Neural cell (in vitro differentiated cells): ENCODE measurements around the gene MYL7. TPM values are rescaled to one million over a fixed set of nuclear protein-coding genes. Genes with fewer than 3 reads are reported as not detected.

Experiments
- H2AFZ ChIP-seq: fragments of 200-600, 300-800 bp; sonication (generic), shearing (Covaris generic); 2 replicates; pipeline ENCODE4 v1.6.0; 2014; ENCODE audit warnings: low read depth, mild to moderate bottlenecking, antibody characterized with exemption, low read length, moderate library complexity
- H3F3A ChIP-seq: fragments of 200-600 bp; shearing (Covaris generic); 2 replicates; pipeline ENCODE4 v1.6.1; 2016; ENCODE audit warnings: mild to moderate bottlenecking, moderate library complexity, mixed read lengths, antibody characterized with exemption, low read length; ENCODE audit not compliant: insufficient read depth, poor library complexity, severe bottlenecking
- H3K27ac ChIP-seq: fragments of 200-600, 300-800 bp; sonication (generic), shearing (Covaris generic); 2 replicates; pipeline ENCODE4 v1.5.1; 2014; ENCODE audit warnings: mild to moderate bottlenecking, low read length, moderate library complexity
- H3K27me3 ChIP-seq: fragments of 300-800, 200-600 bp; sonication (generic), shearing (Covaris generic); 2 replicates; pipeline ENCODE4 v1.6.0; 2014; ENCODE audit warnings: mild to moderate bottlenecking, low read depth, low read length, moderate library complexity; ENCODE audit not compliant: insufficient read depth
- H3K36me3 ChIP-seq: fragments of 300-800, 200-600 bp; sonication (generic), shearing (Covaris generic); 2 replicates; pipeline ENCODE4 v1.5.1; 2014; ENCODE audit warnings: mild to moderate bottlenecking, antibody characterized with exemption, low read length, moderate library complexity; ENCODE audit not compliant: insufficient read depth
- H3K4me2 ChIP-seq: fragments of 300-800, 200-600 bp; sonication (generic), shearing (Covaris generic); 2 replicates; pipeline ENCODE4 v1.6.0; 2014; ENCODE audit warnings: mild to moderate bottlenecking, low read length
- H3K4me3 ChIP-seq: fragments of 300-800, 200-600 bp; sonication (generic), shearing (Covaris generic); 2 replicates; pipeline ENCODE4 v1.5.1; 2014; ENCODE audit warnings: mild to moderate bottlenecking, low read length, moderate library complexity
- H3K79me2 ChIP-seq: fragments of 200-600 bp; shearing (Covaris generic); replicated peaks from 2 replicates; pipeline ENCODE4 v1.6.0; 2014; ENCODE audit warnings: mild to moderate bottlenecking, low read length, moderate library complexity; ENCODE audit not compliant: insufficient read depth
- H3K9ac ChIP-seq: fragments of 300-800, 200-600 bp; sonication (generic), shearing (Covaris generic); 2 replicates; pipeline ENCODE4 v1.6.1; 2016; ENCODE audit warnings: mild to moderate bottlenecking, low read length, mixed read lengths
- H3K9me2 ChIP-seq: fragments of 200-600 bp; shearing (Covaris generic); 2 replicates; pipeline ENCODE4 v1.6.1; 2016; ENCODE audit warnings: mild to moderate bottlenecking, low read length, mixed read lengths; ENCODE audit not compliant: insufficient read depth
- H3K9me3 ChIP-seq: fragments of 200-600, 300-800 bp; sonication (generic), shearing (Covaris generic); 2 replicates; pipeline ENCODE4 v1.6.1; 2016; ENCODE audit warnings: mild to moderate bottlenecking, mixed run types, low read length, moderate library complexity, mixed read lengths
- H4K20me1 ChIP-seq: fragments of 200-600 bp; shearing (Covaris generic); 2 replicates; pipeline ENCODE4 v1.6.1; 2016; ENCODE audit warnings: mild to moderate bottlenecking, mixed run types; ENCODE audit not compliant: insufficient read depth
- CTCF ChIP-seq: fragments of 450-650 bp; IDR thresholded peaks from 2 replicates; pipeline ENCODE4 v1.5.1; 2014; ENCODE audit warnings: antibody characterized with exemption, mild to moderate bottlenecking, moderate library complexity; ENCODE audit not compliant: poor library complexity, severe bottlenecking
- EP300 ChIP-seq: fragments of 450-650 bp; conservative IDR thresholded peaks from 2 replicates; pipeline ENCODE4 v1.6.1; 2014; ENCODE audit warnings: antibody characterized with exemption, mild to moderate bottlenecking, moderate library complexity; ENCODE audit not compliant: poor library complexity, severe bottlenecking
- EZH2 ChIP-seq: fragments of 200-600, 300-800 bp; shearing (Covaris generic), sonication (generic); IDR thresholded peaks from 2 replicates; pipeline ENCODE4 v1.6.1; 2014; ENCODE audit warnings: antibody characterized with exemption, low read length, borderline replicate concordance, mild to moderate bottlenecking; ENCODE audit not compliant: insufficient read depth, poor library complexity, severe bottlenecking
- MXI1 ChIP-seq: fragments of 450-650 bp; conservative IDR thresholded peaks from 2 replicates; pipeline ENCODE4 v1.6.1; 2014; ENCODE audit warnings: antibody characterized with exemption, mild to moderate bottlenecking; ENCODE audit not compliant: poor library complexity, severe bottlenecking
- POLR2AphosphoS5 ChIP-seq: IDR thresholded peaks from 2 replicates; pipeline ENCODE4 v1.6.1; 2012
- RAD21 ChIP-seq: fragments of 450-650 bp; conservative IDR thresholded peaks from 2 replicates; pipeline ENCODE4 v1.6.1; 2014; ENCODE audit warnings: antibody characterized with exemption, mild to moderate bottlenecking, moderate library complexity
- REST ChIP-seq: IDR thresholded peaks from 2 replicates; pipeline ENCODE4 v1.6.1; 2012; ENCODE audit warnings: borderline replicate concordance
- SMC3 ChIP-seq: fragments of 450-650 bp; conservative IDR thresholded peaks from 2 replicates; pipeline ENCODE4 v1.6.1; 2014; ENCODE audit warnings: antibody characterized with exemption, mild to moderate bottlenecking, moderate library complexity; ENCODE audit not compliant: poor library complexity
- TAF1 ChIP-seq: IDR thresholded peaks from 2 replicates; pipeline ENCODE4 v1.6.1; 2012; ENCODE audit warnings: low read depth
- polyA plus RNA-seq: library from polyadenylated mRNA; depleted of rRNA; stranded (reverse); fragments of >200 nt; gene quantifications from 2 replicates; pipeline ENCODE4 v1.2.3, GENCODE V29; 2014

MYL7 gene
- polyA plus RNA-seq, 1 donor from 2014 or later, result 0.76 TPM

GRCh38 chr7:44095781-44096180 is 45.4 kb downstream of the MYL7 start:
- TF ChIP-seq REST (no peak), SMC3 (no peak), TAF1 (no peak), RAD21 (no peak), CTCF (no peak), EZH2 (no peak), EP300 (no peak), POLR2AphosphoS5 (no peak), MXI1 (no peak)
- no peaks in the 10 kb centered on the region for H3K9me3 ChIP-seq
- no peaks in the 10 kb centered on the region for H3K36me3 ChIP-seq
- no peak overlapping the region for H3K9ac ChIP-seq
- no peak overlapping the region for H3K4me2 ChIP-seq
- H3K27ac ChIP-seq, result no peak overlapping the region
- no peaks in the 10 kb centered on the region for H3K79me2 ChIP-seq
- H3K27me3 ChIP-seq, result no peaks in the 10 kb centered on the region
- no peak overlapping the region for H2AFZ ChIP-seq
- H3F3A ChIP-seq, result no peaks in the 10 kb centered on the region
- H3K4me3 ChIP-seq, result no peak overlapping the region
- no peaks in the 10 kb centered on the region for H3K9me2 ChIP-seq
- no peaks in the 10 kb centered on the region for H4K20me1 ChIP-seq

GRCh38 chr7:44094883-44095592 is 46.1 kb downstream of the MYL7 start:
- Histone ChIP-seq H3K4me3 (no peak overlapping the region), H3K27me3 (no peaks in the 10 kb centered on the region), H3K9me3 (no peaks in the 10 kb centered on the region), H3K36me3 (no peaks in the 10 kb centered on the region), H3F3A (no peaks in the 10 kb centered on the region), H3K9ac (no peak overlapping the region), H4K20me1 (no peaks in the 10 kb centered on the region), H3K9me2 (no peaks in the 10 kb centered on the region), H2AFZ (no peak overlapping the region), H3K27ac (no peak overlapping the region), H3K79me2 (no peaks in the 10 kb centered on the region), H3K4me2 (no peak overlapping the region)
- no peak for TF ChIP-seq CTCF
- TF ChIP-seq RAD21, result no peak
- no peak for TF ChIP-seq POLR2AphosphoS5
